Gastrocnemius medialis (tissue), 4 donors: ENCODE measurements around the gene ROBO1.

ENCODE experiments used
- CTCF ChIP-seq, 5 experiments: fragments of 450-650 bp in 3 of 5; fragments of 200-600 bp in 2 of 5; sonication (generic) in 2 of 5; IDR thresholded peaks in 4 of 5; conservative IDR thresholded peaks in 1 of 5; 1 replicate in 4 of 5; 2 replicates in 1 of 5; pipeline ENCODE4 v1.5.1; 2016 to 2019; ENCODE audit warnings: antibody characterized with exemption in 5 of 5, mild to moderate bottlenecking in 3 of 5, moderate library complexity in 3 of 5
- POLR2A ChIP-seq, 2 donors: fragments of 450-650 bp; IDR thresholded peaks; one replicate each; pipeline ENCODE4 v1.6.1; 2017; ENCODE audit warnings: antibody characterized with exemption in 2 of 2, mild to moderate bottlenecking in 2 of 2, moderate library complexity in 2 of 2

GRCh38 chr3:78634316-78634715, 1133.5 kb downstream of the ROBO1 start:
- TF ChIP-seq POLR2A (IDR thresholded peaks at IDR 0.05) (no peak), CTCF (IDR thresholded peaks at IDR 0.05 in 4 of 5, conservative IDR thresholded peaks at IDR 0.05 in 1 of 5) (no peak)
